22Rv1 (cell line): ENCODE data around the gene CD58.

Experiments
- ZFX ChIP-seq: fragments of 450-650 bp; IDR thresholded peaks from 2 replicates; pipeline ENCODE4 v1.6.1; 2017; ENCODE audit warnings: antibody characterized with exemption, borderline replicate concordance
- TF ChIP-seq, protein P1 (sequence below): fragments of 450-650 bp; IDR thresholded peaks from 2 replicates; pipeline ENCODE4 v1.5.1; 2017; ENCODE audit warnings: mild to moderate bottlenecking

DNA sequence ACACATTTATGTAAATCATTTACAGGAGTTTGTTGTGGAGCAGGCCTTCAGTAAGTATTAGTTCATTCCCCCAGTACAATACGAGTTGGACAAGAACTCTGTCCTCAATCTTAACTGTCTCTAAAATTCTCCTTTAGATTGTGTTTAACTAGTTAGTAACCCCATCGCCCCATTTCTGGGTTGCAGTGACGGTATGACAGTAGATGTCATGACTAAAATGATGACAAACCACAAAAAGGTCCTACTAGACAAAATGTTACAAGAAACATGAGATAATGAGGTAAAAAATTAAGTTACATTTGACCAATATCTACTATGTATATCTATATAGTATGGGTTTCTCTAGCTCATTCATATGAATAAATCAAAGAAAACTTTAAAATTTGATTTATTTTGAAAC is 41.1 kb downstream of the CD58 start:
- TF ChIP-seq, protein P1, sequence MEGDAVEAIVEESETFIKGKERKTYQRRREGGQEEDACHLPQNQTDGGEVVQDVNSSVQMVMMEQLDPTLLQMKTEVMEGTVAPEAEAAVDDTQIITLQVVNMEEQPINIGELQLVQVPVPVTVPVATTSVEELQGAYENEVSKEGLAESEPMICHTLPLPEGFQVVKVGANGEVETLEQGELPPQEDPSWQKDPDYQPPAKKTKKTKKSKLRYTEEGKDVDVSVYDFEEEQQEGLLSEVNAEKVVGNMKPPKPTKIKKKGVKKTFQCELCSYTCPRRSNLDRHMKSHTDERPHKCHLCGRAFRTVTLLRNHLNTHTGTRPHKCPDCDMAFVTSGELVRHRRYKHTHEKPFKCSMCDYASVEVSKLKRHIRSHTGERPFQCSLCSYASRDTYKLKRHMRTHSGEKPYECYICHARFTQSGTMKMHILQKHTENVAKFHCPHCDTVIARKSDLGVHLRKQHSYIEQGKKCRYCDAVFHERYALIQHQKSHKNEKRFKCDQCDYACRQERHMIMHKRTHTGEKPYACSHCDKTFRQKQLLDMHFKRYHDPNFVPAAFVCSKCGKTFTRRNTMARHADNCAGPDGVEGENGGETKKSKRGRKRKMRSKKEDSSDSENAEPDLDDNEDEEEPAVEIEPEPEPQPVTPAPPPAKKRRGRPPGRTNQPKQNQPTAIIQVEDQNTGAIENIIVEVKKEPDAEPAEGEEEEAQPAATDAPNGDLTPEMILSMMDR, result no peak
- no peak for TF ChIP-seq ZFX
